RWPE2 (cell line): Measurements from ENCODE around the gene ALS2.

ENCODE experiments used
- ATAC-seq: fragments of 200-7000 bp; cut with Tn5 transposase; 3 replicates; pipeline ENCODE4 v1.9.1; 2021; ENCODE audit warnings: low read depth
- DNase-seq: peaks from one replicate; pipeline ENCODE4 v3.0.0-alpha.2; 2020; ENCODE audit warnings: low spot score
- H3K27ac ChIP-seq: fragments of 450-650 bp; 2 replicates; pipeline ENCODE4 v1.5.1; 2017; ENCODE audit warnings: mild to moderate bottlenecking; ENCODE audit not compliant: poor library complexity, severe bottlenecking
- H3K27me3 ChIP-seq: fragments of 250-450 bp; sonication (Bioruptor Pico); 2 replicates; pipeline ENCODE4 v1.5.1; 2021; ENCODE audit warnings: mild to moderate bottlenecking, moderate library complexity; ENCODE audit not compliant: insufficient read depth, poor library complexity, severe bottlenecking
- H3K36me3 ChIP-seq: fragments of 250-450 bp; sonication (Bioruptor Pico); 2 replicates; pipeline ENCODE4 v1.5.1; 2020; ENCODE audit warnings: low read depth, mild to moderate bottlenecking, moderate library complexity
- H3K4me1 ChIP-seq: fragments of 250-450 bp; sonication (Bioruptor Pico); 2 replicates; pipeline ENCODE4 v1.5.1; 2021; ENCODE audit warnings: mild to moderate bottlenecking, moderate library complexity; ENCODE audit not compliant: insufficient read depth, poor library complexity, severe bottlenecking
- H3K4me3 ChIP-seq: fragments of 250-450 bp; sonication (Bioruptor Pico); 2 replicates; pipeline ENCODE4 v1.5.1; 2021; ENCODE audit warnings: mild to moderate bottlenecking, moderate library complexity; ENCODE audit not compliant: severe bottlenecking
- H3K9me3 ChIP-seq: fragments of 250-450 bp; sonication (Bioruptor Pico); 2 replicates; pipeline ENCODE4 v1.5.1; 2021; ENCODE audit warnings: mild to moderate bottlenecking, moderate library complexity; ENCODE audit not compliant: severe bottlenecking
- TF ChIP-seq, protein P1 (sequence below): fragments of 450-650 bp; IDR thresholded peaks from one replicate; pipeline ENCODE4 v1.5.1; 2017; ENCODE audit warnings: mild to moderate bottlenecking, moderate library complexity; ENCODE audit not compliant: poor library complexity, severe bottlenecking

ALS2 gene

DNA sequence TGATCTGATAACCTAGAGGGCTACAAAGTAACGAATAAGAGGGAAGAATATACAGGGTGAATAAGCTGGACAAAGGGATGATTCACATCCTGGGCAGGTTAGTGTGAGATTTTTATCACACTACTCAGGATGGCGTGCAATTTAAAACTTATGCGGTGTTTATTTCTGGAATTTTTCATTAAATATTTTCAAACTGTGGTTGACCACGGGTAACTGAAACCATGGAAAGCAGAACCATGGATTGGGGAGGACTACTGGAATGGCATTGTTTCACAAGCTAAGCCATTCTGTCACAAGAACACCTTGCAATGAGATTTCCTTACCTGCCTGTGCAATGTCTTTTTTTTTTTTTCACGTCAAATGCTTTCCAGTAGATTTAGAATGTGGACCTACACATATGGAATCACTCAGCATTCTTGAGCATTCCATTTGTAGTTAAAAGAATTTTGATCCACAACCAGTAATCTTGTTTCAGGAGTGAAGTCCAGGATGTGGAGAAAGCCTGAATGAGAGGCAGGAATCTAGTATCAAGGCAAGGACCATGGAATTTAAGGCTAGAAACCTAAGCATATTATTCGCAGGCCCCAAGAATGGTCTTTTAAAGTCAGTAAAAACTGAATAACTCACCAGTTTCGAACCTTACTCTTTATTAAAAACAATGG, 17.6 kb upstream of the ALS2 start:
- no peaks in the 10 kb centered on the region for H3K9me3 ChIP-seq
- no peaks in the 10 kb centered on the region for H3K27me3 ChIP-seq
- DNase-seq (no peak), ATAC-seq (peak; percentile 97)
- H3K4me1 ChIP-seq: peaks cover 18% of the 10 kb centered on the region
- peak overlapping the region; percentile 89 for H3K27ac ChIP-seq
- TF ChIP-seq, protein P1, sequence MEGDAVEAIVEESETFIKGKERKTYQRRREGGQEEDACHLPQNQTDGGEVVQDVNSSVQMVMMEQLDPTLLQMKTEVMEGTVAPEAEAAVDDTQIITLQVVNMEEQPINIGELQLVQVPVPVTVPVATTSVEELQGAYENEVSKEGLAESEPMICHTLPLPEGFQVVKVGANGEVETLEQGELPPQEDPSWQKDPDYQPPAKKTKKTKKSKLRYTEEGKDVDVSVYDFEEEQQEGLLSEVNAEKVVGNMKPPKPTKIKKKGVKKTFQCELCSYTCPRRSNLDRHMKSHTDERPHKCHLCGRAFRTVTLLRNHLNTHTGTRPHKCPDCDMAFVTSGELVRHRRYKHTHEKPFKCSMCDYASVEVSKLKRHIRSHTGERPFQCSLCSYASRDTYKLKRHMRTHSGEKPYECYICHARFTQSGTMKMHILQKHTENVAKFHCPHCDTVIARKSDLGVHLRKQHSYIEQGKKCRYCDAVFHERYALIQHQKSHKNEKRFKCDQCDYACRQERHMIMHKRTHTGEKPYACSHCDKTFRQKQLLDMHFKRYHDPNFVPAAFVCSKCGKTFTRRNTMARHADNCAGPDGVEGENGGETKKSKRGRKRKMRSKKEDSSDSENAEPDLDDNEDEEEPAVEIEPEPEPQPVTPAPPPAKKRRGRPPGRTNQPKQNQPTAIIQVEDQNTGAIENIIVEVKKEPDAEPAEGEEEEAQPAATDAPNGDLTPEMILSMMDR: no peak
- H3K4me3 ChIP-seq: no peak overlapping the region
- H3K36me3 ChIP-seq: no peaks in the 10 kb centered on the region

DNA sequence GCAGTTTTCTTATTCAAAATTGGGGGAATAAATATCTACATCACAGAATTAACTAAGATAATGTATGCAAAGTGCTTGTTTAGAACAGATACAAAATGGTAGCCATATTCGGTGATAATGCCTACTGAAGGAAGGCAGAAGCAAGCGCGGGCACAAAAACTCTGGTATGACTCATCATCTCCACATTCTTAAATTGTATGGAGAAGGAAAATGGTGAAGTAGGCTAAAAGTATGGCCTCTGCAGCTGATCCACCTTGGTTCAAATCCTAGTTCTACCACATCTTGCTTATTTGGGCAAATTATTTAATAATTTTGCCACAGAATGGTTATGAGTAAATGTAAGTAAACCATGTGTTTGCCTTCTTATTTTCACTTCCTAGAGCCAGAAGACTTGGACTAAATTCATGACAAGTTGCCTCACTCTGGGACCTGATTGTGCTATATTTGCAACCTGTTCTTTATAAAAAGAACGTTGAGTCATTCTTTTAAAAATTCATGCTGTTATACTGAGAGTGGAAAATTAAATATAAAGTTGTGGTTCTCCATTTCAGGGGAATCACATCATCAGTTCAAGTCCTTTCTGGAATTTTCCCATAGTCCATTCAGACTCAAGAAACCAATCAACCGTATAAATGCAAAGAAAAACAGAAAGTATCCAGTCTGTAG, 16.6 kb upstream of the ALS2 start:
- DNase-seq (no peak), ATAC-seq (no peak)
- H3K9me3 ChIP-seq: no peaks in the 10 kb centered on the region
- peaks cover 18% of the 10 kb centered on the region for H3K4me1 ChIP-seq
- H3K27me3 ChIP-seq: no peaks in the 10 kb centered on the region
- peak overlapping the region; percentile 89 for H3K27ac ChIP-seq
- TF ChIP-seq, protein P1: no peak
- H3K4me3 ChIP-seq: no peak overlapping the region
- no peaks in the 10 kb centered on the region for H3K36me3 ChIP-seq

DNA sequence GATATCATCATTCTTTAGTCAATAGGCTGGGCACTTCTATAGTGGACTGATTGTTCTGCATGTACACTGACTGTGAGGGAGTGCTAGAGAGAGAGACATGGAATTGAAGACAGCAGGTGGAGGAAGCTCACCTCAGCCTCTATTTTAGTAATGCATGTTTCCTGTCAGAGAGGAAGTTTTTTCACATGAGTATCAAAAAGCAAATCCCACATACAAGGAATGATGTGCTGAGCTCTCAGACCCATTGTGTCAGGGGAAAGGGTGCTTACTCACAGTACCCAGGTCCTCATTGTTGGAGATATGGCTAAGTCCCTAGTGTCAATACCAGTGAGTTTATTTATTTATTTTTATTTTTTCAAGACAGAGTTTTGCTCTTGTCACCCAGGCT, 15.7 kb upstream of the ALS2 start:
- H3K27ac ChIP-seq: peak overlapping the region; percentile 9
- H3K27me3 ChIP-seq: no peaks in the 10 kb centered on the region
- DNase-seq (no peak), ATAC-seq (no peak)
- H3K4me3 ChIP-seq: no peak overlapping the region
- peaks cover 18% of the 10 kb centered on the region for H3K4me1 ChIP-seq
- no peaks in the 10 kb centered on the region for H3K9me3 ChIP-seq
- no peaks in the 10 kb centered on the region for H3K36me3 ChIP-seq
- TF ChIP-seq, protein P1: no peak

DNA sequence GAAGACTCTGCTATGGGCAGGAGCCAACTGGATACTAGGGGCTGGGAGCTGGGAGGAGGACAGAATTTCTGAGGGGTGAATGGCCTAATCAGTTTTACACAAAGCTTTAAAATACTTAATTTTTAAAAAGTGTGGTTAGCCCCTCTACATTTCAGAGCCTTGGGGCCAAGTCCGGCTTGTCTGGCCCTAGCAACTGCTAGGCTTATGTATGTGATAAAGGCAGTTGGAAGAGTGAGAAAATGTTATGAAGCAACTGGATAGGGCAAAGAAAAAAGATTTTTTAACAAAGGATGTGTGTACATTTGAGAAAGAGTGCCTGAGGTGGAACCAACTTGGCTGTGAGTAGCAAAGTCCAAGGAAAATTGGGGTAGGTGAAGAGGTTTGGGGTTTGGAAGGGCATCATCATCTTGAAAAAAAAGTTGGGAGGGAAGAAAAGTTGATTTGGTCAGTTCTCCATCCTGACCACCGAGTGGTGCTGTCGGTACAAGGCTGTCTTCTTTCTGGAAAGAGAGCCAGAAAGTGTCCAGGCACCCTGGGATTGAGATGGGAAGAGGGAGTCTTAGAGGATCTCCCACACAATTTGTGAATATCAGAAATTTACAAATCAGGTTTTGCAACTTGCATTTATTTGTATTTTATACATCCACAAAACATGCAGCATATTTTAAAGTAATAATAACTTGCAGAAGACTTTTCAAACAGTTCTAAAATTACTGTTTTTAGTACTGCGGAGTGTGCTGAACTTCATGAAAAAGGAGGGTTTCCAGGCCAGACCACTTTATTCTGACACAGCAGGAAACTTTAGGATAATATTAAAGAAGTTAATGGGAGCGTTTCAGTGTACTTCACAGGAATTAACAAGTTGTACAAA, 15.1 kb upstream of the ALS2 start:
- Histone ChIP-seq H3K4me1 (peaks cover 18% of the 10 kb centered on the region), H3K4me3 (no peak overlapping the region), H3K27ac (peak overlapping the region; percentile 9), H3K36me3 (no peaks in the 10 kb centered on the region), H3K9me3 (no peaks in the 10 kb centered on the region), H3K27me3 (no peaks in the 10 kb centered on the region)
- no peak for DNase-seq
- 0 out of 3 replicates have a peak, but pooled peaks have one; percentile 19 for ATAC-seq
- TF ChIP-seq, protein P1: peak; percentile 83
